SK-N-SH (cell line): ENCODE results near the gene MYO9A. TPM values are rescaled to one million over a fixed set of nuclear protein-coding genes. Genes with fewer than 3 reads are reported as not detected.

Experiments
- CTCF ChIA-PET: fragments of 300-600, 350-600 bp; formaldehyde crosslinking; extraction: SDS; loops from one replicate; lab custom pipeline; 2021; lab: Yijun Ruan, JAX
- POLR2A ChIA-PET: fragments of 350-600 bp; sonication (Branson Sonifier 250); formaldehyde crosslinking; extraction: SDS; loops from one replicate; lab custom pipeline; 2020; ENCODE audit warnings: antibody characterized with exemption, inconsistent platforms; lab: Yijun Ruan, JAX
- DNase-seq: peaks from one replicate; pipeline ENCODE4 v3.0.0; 2012
- H2AFZ ChIP-seq: fragments of 200-600 bp; sonication (generic); 2 replicates; pipeline ENCODE4 v1.8.1; 2016; ENCODE audit warnings: antibody characterized with exemption, mild to moderate bottlenecking, low read depth
- H3F3A ChIP-seq: fragments of 200-600 bp; sonication (generic); replicated peaks from 2 replicates; pipeline ENCODE3; 2016; ENCODE audit warnings: antibody characterized with exemption, mild to moderate bottlenecking; ENCODE audit not compliant: insufficient read depth
- H3K27ac ChIP-seq, 2 experiments: fragments of 200-500 bp in 1 of 2; fragments of 200-600 bp in 1 of 2; sonication (Bioruptor generic) in 1 of 2; sonication (generic), shearing (Covaris generic) in 1 of 2; 2 replicates each; pipeline versions ENCODE4 v1.5.1 to v1.6.1; 2014 to 2016; ENCODE audit warnings: low read depth in 2 of 2, inconsistent platforms in 1 of 2, low read length in 1 of 2, mild to moderate bottlenecking in 1 of 2, mixed read lengths in 1 of 2
- H3K27me3 ChIP-seq: fragments of 200-600 bp; sonication (generic), shearing (Covaris generic); 2 replicates; pipeline ENCODE4 v1.6.1; 2016; ENCODE audit warnings: mixed run types; ENCODE audit not compliant: insufficient read depth
- H3K36me3 ChIP-seq, 2 experiments: fragments of 200-500 bp in 1 of 2; fragments of 200-600 bp in 1 of 2; sonication (Bioruptor generic) in 1 of 2; sonication (generic) in 1 of 2; replicated peaks in 1 of 2; 2 replicates each; pipeline versions ENCODE3 to v1.5.1; 2014 to 2016; ENCODE audit warnings: low read length in 1 of 2, mild to moderate bottlenecking in 1 of 2; ENCODE audit not compliant: insufficient read depth in 2 of 2, control insufficient read depth in 1 of 2
- H3K4me1 ChIP-seq, 2 experiments: fragments of 200-500 bp in 1 of 2; fragments of 200-600 bp in 1 of 2; sonication (Bioruptor generic) in 1 of 2; sonication (generic), shearing (Covaris generic) in 1 of 2; 2 replicates each; pipeline versions ENCODE4 v1.5.1 to v1.6.1; 2014 to 2016; ENCODE audit warnings: low read depth in 1 of 2, low read length in 1 of 2, mixed run types in 1 of 2; ENCODE audit not compliant: insufficient read depth in 2 of 2, control insufficient read depth in 1 of 2
- H3K4me2 ChIP-seq: fragments of 200-600 bp; sonication (generic), shearing (Covaris generic); 2 replicates; pipeline ENCODE4 v1.6.1; 2017; ENCODE audit warnings: mixed run types
- H3K4me3 ChIP-seq, 2 experiments: fragments of 200-500 bp in 1 of 2; fragments of 200-600 bp in 1 of 2; sonication (Bioruptor generic) in 1 of 2; sonication (generic), shearing (Covaris generic) in 1 of 2; 2 replicates each; pipeline versions ENCODE4 v1.5.1 to v1.8.1; 2014 to 2016; ENCODE audit warnings: low read depth in 2 of 2, inconsistent platforms in 1 of 2, low read length in 1 of 2, mild to moderate bottlenecking in 1 of 2, mixed read lengths in 1 of 2, moderate library complexity in 1 of 2
- H3K79me2 ChIP-seq: fragments of 200-600 bp; sonication (generic); 2 replicates; pipeline ENCODE4 v1.8.1; 2017; ENCODE audit warnings: mild to moderate bottlenecking; ENCODE audit not compliant: insufficient read depth
- H3K9ac ChIP-seq: fragments of 200-600 bp; sonication (generic); 2 replicates; pipeline ENCODE4 v1.6.1; 2017; ENCODE audit warnings: mixed run types
- H3K9me2 ChIP-seq: fragments of 200-600 bp; sonication (generic); 2 replicates; pipeline ENCODE4 v1.6.1; 2017; ENCODE audit warnings: mixed run types
- H3K9me3 ChIP-seq: fragments of 200-600 bp; sonication (generic); 2 replicates; pipeline ENCODE4 v1.6.1; 2017; ENCODE audit warnings: mixed run types, mild to moderate bottlenecking, moderate library complexity
- H4K20me1 ChIP-seq: fragments of 200-600 bp; sonication (generic); 2 replicates; pipeline ENCODE4 v1.6.1; 2017; ENCODE audit warnings: mild to moderate bottlenecking, mixed run types; ENCODE audit not compliant: insufficient read depth
- CHD2 ChIP-seq: fragments of 150-350 bp; IDR thresholded peaks from 2 replicates; pipeline ENCODE4 v1.6.1; 2018; ENCODE audit warnings: low read length; ENCODE audit not compliant: partially characterized antibody
- GATA2 ChIP-seq: sonication (generic); formaldehyde crosslinking; IDR thresholded peaks from 2 replicates; pipeline ENCODE4 v1.5.0; 2020; ENCODE audit warnings: mild to moderate bottlenecking, missing genetic modification reagents
- JUND ChIP-seq: IDR thresholded peaks from 2 replicates; pipeline ENCODE4 v1.4.0; 2012
- MXI1 ChIP-seq: IDR thresholded peaks from 2 replicates; pipeline ENCODE4 v1.6.1; 2012; ENCODE audit warnings: mild to moderate bottlenecking, low read depth, low read length, improper control_type of control experiment
- NRF1 ChIP-seq: IDR thresholded peaks from 2 replicates; pipeline ENCODE4 v1.6.1; 2012; ENCODE audit warnings: low read depth, mild to moderate bottlenecking, low read length
- POLR2AphosphoS5 ChIP-seq: IDR thresholded peaks from 2 replicates; pipeline ENCODE4 v1.6.1; 2012; ENCODE audit warnings: low read depth, low read length
- RCOR1 ChIP-seq: fragments of 150-350 bp; IDR thresholded peaks from 2 replicates; pipeline ENCODE4 v1.6.1; 2017; ENCODE audit warnings: antibody characterized with exemption, low read length
- RFX5 ChIP-seq: IDR thresholded peaks from 2 replicates; pipeline ENCODE4 v1.6.1; 2012; ENCODE audit warnings: mild to moderate bottlenecking, improper control_type of control experiment, low read length
- RXRA ChIP-seq: IDR thresholded peaks from 2 replicates; pipeline ENCODE4 v1.4.0; 2012; ENCODE audit warnings: low read depth, mild to moderate bottlenecking, borderline replicate concordance
- SIN3A ChIP-seq: IDR thresholded peaks from 2 replicates; pipeline ENCODE4 v1.6.1; 2012; ENCODE audit warnings: low read depth, mild to moderate bottlenecking, low read length, moderate library complexity, borderline replicate concordance
- TAF1 ChIP-seq: IDR thresholded peaks from 2 replicates; pipeline ENCODE4 v1.6.1; 2012; ENCODE audit warnings: low read depth, mild to moderate bottlenecking, low read length, moderate library complexity, borderline replicate concordance
- TCF12 ChIP-seq: IDR thresholded peaks from 2 replicates; pipeline ENCODE4 v1.4.0; 2012
- WGBS: methylation state at CpG from one replicate; pipeline ENCODE4 v1.1.6; 2017; ENCODE audit warnings: low lambda C conversion rate; 5-methylcytosine and 5-hydroxymethylcytosine counted together
- polyA plus RNA-seq, 3 experiments: library from polyadenylated mRNA; depleted of rRNA; stranded (reverse); fragments of >200 nt; gene quantifications; 2 replicates each; pipeline ENCODE4 v1.2.3, GENCODE V29; 2012
- TF ChIP-seq, protein P1 (sequence below): fragments of 150-350 bp; IDR thresholded peaks from 2 replicates; pipeline ENCODE4 v1.6.1; 2017; ENCODE audit warnings: antibody characterized with exemption, low read length, low read depth, borderline replicate concordance
- TF ChIP-seq, protein P2 (sequence below): IDR thresholded peaks from 2 replicates; pipeline ENCODE4; 2012
- TF ChIP-seq, protein P3 (sequence below): IDR thresholded peaks from 2 replicates; pipeline ENCODE4 v1.4.0; 2012; ENCODE audit warnings: low read depth, borderline replicate concordance
- TF ChIP-seq, protein P4 (sequence below): fragments of 200-600 bp; sonication (generic); IDR thresholded peaks from 2 replicates; pipeline ENCODE4 v1.6.1; 2017; ENCODE audit warnings: antibody characterized with exemption, mild to moderate bottlenecking, moderate library complexity

MYO9A gene
- polyA plus RNA-seq, 1 of the 3 experiments (the other 2 are of a cell fraction) = 4.1 TPM

DNA sequence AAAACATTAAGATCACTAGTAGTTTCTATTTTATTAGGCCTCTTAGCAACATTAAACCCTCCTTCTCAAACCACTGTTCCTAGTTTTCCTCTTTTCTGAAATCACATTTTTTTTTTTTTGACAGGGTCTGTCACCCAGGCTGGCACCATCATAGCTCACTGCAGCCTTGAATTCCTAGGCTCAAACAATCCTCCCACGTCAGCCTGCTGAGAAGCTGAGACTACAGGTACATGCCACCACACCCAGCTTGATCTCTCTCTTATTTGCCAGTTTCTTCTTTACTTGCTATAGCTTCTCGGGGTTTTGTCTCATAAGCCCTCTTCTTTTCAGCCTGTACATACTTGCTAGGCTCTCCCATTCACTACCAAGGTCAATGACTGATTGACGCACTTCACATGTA lies 28.3 kb upstream of the MYO9A start:
- no peak overlapping the region for H2AFZ ChIP-seq
- no peak overlapping the region for H3K4me2 ChIP-seq
- no peaks in the 10 kb centered on the region for H3K9me2 ChIP-seq
- H3K27ac ChIP-seq = no peak overlapping the region
- ChIA-PET CTCF (interaction anchor here (5.6 kb wide), 1 partner anchor 11 kb away, joined by 31 read pairs; no protein-coding TSS in a partner anchor), POLR2A (no interaction called here)
- peaks cover 0 to 2% of the 10 kb centered on the region in 2 experiments; a peak in 2 of 4 replicates for H3K4me1 ChIP-seq
- WGBS = 87% methylated on average over 3 of the region's 3 CpGs
- no peak for DNase-seq
- no peak overlapping the region for H3K4me3 ChIP-seq
- no peaks in the 10 kb centered on the region for H3K27me3 ChIP-seq
- H3K79me2 ChIP-seq = no peaks in the 10 kb centered on the region
- H3K9me3 ChIP-seq = no peaks in the 10 kb centered on the region
- H4K20me1 ChIP-seq = no peaks in the 10 kb centered on the region
- TF ChIP-seq RFX5 (no peak), GATA2 (CRISPR knock-in tag) (no peak), TCF12 (no peak), RXRA (no peak), MXI1 (no peak), RCOR1 (no peak), JUND (no peak), TAF1 (no peak), CHD2 (no peak), SIN3A (no peak)
- TF ChIP-seq, protein P1, sequence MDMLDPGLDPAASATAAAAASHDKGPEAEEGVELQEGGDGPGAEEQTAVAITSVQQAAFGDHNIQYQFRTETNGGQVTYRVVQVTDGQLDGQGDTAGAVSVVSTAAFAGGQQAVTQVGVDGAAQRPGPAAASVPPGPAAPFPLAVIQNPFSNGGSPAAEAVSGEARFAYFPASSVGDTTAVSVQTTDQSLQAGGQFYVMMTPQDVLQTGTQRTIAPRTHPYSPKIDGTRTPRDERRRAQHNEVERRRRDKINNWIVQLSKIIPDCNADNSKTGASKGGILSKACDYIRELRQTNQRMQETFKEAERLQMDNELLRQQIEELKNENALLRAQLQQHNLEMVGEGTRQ = no peak
- TF ChIP-seq, protein P2, sequence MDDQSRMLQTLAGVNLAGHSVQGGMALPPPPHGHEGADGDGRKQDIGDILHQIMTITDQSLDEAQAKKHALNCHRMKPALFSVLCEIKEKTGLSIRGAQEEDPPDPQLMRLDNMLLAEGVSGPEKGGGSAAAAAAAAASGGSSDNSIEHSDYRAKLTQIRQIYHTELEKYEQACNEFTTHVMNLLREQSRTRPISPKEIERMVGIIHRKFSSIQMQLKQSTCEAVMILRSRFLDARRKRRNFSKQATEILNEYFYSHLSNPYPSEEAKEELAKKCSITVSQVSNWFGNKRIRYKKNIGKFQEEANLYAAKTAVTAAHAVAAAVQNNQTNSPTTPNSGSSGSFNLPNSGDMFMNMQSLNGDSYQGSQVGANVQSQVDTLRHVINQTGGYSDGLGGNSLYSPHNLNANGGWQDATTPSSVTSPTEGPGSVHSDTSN = no peak
- H3F3A ChIP-seq = peaks cover 7% of the 10 kb centered on the region
- no peak overlapping the region for H3K9ac ChIP-seq
- H3K36me3 ChIP-seq = no peaks in the 10 kb centered on the region

DNA sequence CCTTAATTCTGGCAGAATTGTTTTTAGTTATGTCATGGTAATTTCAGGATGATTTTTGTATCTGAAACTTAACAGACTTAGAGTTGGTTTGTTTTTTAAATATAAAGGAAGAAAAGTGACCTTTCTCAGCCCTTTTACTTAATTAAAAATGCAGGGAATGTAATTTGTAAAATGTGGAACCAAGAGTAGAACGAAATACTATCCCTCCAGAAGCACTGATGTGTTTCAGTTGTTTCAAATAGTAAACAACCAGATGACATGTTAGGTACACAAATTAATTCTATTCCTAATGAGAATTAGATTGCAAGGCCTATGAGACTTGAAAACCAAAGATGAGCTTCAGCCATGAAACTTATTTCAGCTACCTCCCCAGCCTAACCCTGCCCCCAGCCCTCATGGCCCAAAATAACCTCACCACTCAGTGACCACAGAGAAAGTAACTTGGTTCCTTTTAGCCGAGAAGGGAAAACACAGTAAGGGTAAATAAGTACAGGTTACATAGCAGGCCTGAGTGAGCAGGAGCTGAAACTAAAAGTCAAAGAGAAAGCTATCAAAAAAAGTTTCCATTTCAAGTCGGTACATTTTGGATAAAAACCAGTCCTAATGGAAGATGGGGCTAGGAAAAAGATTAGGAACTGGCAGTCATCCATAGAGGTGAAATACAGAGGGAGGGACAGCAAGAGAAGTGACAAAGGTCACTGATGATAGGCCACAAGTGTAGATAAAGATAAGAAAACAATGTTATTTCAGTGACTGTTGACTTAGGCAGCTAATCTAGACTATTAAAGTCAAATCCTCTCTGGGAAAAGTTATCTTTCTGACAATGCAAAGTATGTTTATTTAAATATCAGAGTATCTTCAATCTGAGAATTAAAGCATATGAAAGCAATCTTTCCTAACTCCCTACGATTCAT lies 23.5 kb upstream of the MYO9A start:
- peaks cover 0 to 2% of the 10 kb centered on the region in 2 experiments; a peak in 2 of 4 replicates for H3K4me1 ChIP-seq
- TF ChIP-seq POLR2AphosphoS5 (no peak), NRF1 (no peak), RCOR1 (no peak)
- TF ChIP-seq, protein P3, sequence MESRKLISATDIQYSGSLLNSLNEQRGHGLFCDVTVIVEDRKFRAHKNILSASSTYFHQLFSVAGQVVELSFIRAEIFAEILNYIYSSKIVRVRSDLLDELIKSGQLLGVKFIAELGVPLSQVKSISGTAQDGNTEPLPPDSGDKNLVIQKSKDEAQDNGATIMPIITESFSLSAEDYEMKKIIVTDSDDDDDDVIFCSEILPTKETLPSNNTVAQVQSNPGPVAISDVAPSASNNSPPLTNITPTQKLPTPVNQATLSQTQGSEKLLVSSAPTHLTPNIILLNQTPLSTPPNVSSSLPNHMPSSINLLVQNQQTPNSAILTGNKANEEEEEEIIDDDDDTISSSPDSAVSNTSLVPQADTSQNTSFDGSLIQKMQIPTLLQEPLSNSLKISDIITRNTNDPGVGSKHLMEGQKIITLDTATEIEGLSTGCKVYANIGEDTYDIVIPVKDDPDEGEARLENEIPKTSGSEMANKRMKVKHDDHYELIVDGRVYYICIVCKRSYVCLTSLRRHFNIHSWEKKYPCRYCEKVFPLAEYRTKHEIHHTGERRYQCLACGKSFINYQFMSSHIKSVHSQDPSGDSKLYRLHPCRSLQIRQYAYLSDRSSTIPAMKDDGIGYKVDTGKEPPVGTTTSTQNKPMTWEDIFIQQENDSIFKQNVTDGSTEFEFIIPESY = no peak
- TF ChIP-seq, protein P4, sequence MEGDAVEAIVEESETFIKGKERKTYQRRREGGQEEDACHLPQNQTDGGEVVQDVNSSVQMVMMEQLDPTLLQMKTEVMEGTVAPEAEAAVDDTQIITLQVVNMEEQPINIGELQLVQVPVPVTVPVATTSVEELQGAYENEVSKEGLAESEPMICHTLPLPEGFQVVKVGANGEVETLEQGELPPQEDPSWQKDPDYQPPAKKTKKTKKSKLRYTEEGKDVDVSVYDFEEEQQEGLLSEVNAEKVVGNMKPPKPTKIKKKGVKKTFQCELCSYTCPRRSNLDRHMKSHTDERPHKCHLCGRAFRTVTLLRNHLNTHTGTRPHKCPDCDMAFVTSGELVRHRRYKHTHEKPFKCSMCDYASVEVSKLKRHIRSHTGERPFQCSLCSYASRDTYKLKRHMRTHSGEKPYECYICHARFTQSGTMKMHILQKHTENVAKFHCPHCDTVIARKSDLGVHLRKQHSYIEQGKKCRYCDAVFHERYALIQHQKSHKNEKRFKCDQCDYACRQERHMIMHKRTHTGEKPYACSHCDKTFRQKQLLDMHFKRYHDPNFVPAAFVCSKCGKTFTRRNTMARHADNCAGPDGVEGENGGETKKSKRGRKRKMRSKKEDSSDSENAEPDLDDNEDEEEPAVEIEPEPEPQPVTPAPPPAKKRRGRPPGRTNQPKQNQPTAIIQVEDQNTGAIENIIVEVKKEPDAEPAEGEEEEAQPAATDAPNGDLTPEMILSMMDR = no peak
- TF ChIP-seq, protein P1 = no peak
- TF ChIP-seq, all 33 proteins: peak for 0
- H2AFZ ChIP-seq = no peak overlapping the region; the same call in 1 of the 2 replicates
- POLR2A ChIA-PET = no interaction called here
- no peaks in the 10 kb centered on the region for H3K9me3 ChIP-seq
- no peak overlapping the region for H3K9ac ChIP-seq
- no peaks in the 10 kb centered on the region for H3K36me3 ChIP-seq
- H3K79me2 ChIP-seq = no peaks in the 10 kb centered on the region
- H3K9me2 ChIP-seq = no peaks in the 10 kb centered on the region
- no peak for DNase-seq
- no peak overlapping the region for H3K4me2 ChIP-seq
- 54% methylated on average over 4 of the region's 4 CpGs for whole genome bisulfite sequencing
- CTCF ChIA-PET = interaction anchor here (0.7 to 3.9 kb wide), 4 partner anchors 15 to 608 kb away, joined by 3 to 21 read pairs (median 3); no protein-coding TSS in a partner anchor
- no peak overlapping the region for H3K4me3 ChIP-seq
- H3F3A ChIP-seq = peaks cover 7% of the 10 kb centered on the region
- H4K20me1 ChIP-seq = no peaks in the 10 kb centered on the region
- no peak overlapping the region for H3K27ac ChIP-seq
- no peaks in the 10 kb centered on the region for H3K27me3 ChIP-seq
